ENCODE results near the gene PLAAT4.

Gene PLAAT4

DNA sequence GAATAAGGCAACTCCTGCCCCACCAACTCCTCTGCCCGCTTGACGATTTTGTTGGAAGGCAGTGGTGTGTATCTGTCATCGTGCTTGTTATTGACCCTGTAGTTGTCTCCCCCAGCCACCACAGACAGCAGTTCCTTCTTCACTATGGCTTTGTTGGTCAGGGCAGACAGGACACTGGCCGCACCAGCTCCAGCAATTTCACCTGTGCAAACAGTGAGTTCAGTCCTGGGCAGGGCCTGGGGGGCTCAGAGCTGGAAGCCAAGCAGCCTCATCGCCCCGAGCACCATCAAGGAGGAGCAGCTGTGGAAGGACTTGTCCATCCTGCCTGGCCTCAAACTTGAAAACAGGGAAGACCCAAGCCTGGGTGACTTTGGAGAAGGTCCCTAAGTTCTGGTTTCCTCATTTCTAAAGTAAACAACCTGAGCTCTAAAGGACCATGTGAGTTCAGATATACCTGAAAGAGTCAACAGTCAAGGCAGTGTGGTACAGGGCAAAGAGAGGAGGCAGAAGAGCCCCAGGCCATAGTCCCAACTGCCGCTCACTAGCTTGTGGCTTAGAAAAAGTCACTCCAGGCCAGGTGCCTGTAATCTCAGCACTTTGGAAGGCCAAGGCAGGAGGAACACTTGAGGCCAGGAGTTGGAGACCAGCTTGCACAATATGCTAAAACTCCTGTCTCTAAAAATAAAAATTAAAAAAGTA is 22.0 kb downstream of the PLAAT4 start:
- no peak for DNase-seq (ENCODE audit: low read depth)
- TF ChIP-seq, protein P1, sequence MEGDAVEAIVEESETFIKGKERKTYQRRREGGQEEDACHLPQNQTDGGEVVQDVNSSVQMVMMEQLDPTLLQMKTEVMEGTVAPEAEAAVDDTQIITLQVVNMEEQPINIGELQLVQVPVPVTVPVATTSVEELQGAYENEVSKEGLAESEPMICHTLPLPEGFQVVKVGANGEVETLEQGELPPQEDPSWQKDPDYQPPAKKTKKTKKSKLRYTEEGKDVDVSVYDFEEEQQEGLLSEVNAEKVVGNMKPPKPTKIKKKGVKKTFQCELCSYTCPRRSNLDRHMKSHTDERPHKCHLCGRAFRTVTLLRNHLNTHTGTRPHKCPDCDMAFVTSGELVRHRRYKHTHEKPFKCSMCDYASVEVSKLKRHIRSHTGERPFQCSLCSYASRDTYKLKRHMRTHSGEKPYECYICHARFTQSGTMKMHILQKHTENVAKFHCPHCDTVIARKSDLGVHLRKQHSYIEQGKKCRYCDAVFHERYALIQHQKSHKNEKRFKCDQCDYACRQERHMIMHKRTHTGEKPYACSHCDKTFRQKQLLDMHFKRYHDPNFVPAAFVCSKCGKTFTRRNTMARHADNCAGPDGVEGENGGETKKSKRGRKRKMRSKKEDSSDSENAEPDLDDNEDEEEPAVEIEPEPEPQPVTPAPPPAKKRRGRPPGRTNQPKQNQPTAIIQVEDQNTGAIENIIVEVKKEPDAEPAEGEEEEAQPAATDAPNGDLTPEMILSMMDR (IDR thresholded peaks at IDR 0.05; ENCODE audit: control insufficient read depth, extremely low read depth, insufficient read depth), result no peak
- no peak overlapping the region for H3K4me3 ChIP-seq (ENCODE audit: low read depth, low read length)

DNA sequence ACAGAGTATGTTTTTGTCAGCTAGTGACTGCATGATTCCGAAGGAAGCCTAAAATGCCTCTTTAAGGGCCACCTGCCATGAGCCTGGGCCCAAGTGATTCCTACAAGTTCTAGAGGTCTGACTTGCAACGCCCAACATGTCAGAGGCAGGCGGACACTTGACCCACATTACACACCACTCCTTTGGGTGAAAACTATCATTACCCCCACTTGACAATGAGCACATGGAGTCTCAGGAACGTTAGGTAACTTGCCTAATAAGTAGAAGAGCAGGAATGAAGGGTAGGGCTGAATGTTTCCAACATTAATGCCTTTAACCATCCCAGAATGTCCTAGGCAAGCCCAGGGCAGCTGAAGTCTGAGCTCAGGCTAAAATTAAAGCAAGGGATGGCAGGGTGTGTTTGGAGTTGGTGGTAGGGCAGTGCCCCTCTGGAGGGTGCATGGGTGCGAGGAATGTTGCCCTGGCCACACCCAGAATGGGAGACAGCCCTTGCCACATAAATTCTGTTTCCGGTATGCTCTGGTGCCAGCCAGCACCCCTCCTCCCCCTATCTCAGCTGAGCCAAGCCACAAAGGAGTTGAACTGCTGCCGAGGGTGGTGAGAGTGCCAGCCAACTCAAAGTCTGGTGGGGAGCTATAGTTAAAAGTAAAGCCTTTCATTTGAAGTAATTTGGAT is 24.0 kb downstream of the PLAAT4 start:
- no peak for DNase-seq (ENCODE audit: low read depth)
- TF ChIP-seq, protein P1 (IDR thresholded peaks at IDR 0.05; ENCODE audit: control insufficient read depth, extremely low read depth, insufficient read depth), result no peak
- no peak overlapping the region for H3K4me3 ChIP-seq (ENCODE audit: low read depth, low read length)

DNA sequence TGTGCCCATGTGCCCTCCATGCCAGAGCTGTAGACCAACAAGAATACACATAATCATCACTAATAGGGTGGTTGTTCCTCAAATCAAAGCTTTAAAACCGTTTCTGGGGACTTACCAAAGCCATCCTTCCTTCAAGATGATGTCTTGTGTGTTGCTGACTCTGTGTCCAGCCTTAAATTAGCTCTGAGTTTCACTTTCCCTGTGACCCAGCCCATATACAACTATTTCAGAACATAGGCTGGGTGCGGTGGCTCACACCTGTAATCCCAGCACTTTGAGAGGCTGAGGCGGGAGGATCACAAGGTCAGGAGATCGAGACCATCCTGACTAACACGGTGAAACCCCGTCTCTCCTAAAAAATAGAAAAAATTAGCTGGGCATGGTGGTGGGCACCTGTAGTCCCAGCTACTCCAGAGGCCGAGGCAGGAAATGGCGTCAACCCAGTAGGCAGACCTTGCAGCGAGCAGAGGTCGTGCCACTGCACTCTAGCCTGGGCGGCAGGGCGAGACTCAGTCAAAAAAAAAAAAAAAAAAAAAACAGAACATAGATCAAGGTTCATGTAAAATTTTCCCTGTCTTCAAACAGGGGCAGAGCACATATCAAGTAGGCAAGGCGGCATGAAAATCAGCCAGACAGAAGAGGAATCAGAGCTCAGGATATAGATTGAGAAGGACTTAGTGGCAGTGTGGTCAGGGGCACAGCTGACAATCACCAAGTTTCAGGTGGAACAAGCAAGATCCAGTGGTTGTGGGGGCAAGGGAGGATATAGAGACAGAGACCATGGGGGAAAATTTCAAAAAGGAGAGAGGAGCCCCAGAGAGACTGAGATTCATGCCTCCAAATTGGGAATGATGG is 26.8 kb downstream of the PLAAT4 start, which contains the start of gene PLAAT2:
TSS of gene PLAAT2 (minus strand) at position 179 of the 855 bp plus-strand sequence. CDS start at position 124, 55 bp downstream.
- TF ChIP-seq, protein P1 (IDR thresholded peaks at IDR 0.05; ENCODE audit: control insufficient read depth, extremely low read depth, insufficient read depth), result no peak
- H3K4me3 ChIP-seq (ENCODE audit: low read depth, low read length), result no peak within 1 kb of the TSS
- no peak for DNase-seq (ENCODE audit: low read depth)

DNA sequence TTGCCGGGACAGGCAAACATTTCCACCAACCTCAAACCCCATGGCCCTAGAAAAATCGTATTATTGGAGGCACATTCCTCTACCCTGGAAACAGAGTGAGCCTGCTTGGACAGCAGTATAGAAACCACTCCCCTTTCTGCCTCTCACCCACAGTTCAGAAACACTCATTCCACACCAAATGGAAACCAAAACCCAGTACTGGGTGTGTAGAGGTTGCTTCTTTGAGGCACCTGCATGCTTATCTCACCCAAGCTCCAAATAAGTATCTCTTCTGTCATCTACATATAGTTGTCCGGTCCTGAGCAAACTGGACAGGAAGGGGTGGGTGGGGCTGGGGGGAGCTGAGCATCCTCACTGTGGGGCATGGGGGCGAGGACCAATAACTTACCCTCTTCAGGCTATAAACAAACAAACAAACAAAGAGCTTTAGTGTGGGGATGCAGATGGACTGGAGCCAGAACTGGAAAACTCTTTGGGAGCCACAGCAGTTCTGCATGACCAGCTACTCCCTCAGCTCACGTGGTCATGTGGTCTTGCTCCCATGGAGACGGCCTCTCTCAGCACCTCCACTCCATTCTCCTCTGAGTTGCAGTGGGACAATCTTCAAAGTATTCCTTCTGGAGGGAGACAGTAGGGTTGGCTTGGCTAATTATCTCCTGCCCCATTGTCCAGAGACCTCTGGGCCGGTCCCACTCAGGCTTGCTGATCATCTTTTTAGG is 27.6 kb downstream of the PLAAT4 start:
- TF ChIP-seq, protein P1 (IDR thresholded peaks at IDR 0.05; ENCODE audit: control insufficient read depth, extremely low read depth, insufficient read depth), result no peak
- no peak for DNase-seq (ENCODE audit: low read depth)
- H3K4me3 ChIP-seq (ENCODE audit: low read depth, low read length), result no peak overlapping the region

DNA sequence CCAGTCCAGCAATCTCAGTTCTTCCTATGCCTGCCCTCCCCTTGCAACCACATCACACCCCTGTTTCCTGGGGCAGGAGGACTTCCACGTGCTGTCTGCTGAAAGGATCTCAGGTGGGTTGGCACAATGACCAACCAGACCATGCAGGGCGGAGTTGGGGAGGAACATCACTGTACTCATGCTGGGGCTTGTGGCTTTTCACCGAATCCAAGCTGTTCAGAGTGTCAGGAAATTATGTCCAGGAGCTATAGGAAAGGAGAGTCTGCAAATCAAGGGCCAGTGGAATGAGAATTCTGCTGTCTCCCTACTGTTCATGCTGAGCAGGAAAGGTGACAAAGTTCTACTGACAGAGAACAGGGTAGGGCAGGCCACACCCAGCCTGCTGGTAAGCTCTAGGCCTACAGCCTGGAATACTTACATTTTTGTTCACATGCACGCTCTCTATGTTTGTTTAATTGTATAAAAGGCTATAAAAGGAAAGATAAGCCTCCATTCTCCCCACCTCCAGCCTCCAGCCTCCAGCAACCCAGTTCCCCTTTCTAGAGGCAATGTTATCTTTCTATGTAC is 28.3 kb downstream of the PLAAT4 start:
- DNase-seq (ENCODE audit: low read depth), result no peak
- TF ChIP-seq, protein P1 (IDR thresholded peaks at IDR 0.05; ENCODE audit: control insufficient read depth, extremely low read depth, insufficient read depth), result no peak
- no peak overlapping the region for H3K4me3 ChIP-seq (ENCODE audit: low read depth, low read length)

Measured in LNCaP clone FGC (cell line).